HepG2 (cell line): Measurements from ENCODE around the gene PLEKHA8. TPM values are rescaled to one million over a fixed set of nuclear protein-coding genes. Genes with fewer than 3 reads are reported as not detected.

Experiments
- ATAC-seq: fragments of 200-7000 bp; cut with Tn5 transposase; 3 replicates; pipeline ENCODE4 v1.9.1; 2020; ENCODE audit warnings: mild to moderate bottlenecking, moderate library complexity
- BruUV-seq: library from RNA; stranded (reverse); fragments of 400-500 nt; replicated peaks from 2 replicates; lab custom pipeline; 2021; lab: Mats Ljungman, UMichigan
- CTCF ChIA-PET: fragments of 300-600 bp; formaldehyde crosslinking; extraction: SDS; loops from one replicate; lab custom pipeline; 2021; ENCODE audit warnings: low total read pairs, inconsistent platforms, low intra/inter-chr PET ratio; lab: Yijun Ruan, JAX
- POLR2A ChIA-PET: fragments of 350-600 bp; sonication (Branson Sonifier 250); formaldehyde crosslinking; loops from one replicate; lab custom pipeline; 2020; ENCODE audit warnings: antibody characterized with exemption, inconsistent platforms; lab: Yijun Ruan, JAX
- DNase-seq: peaks from one replicate; pipeline ENCODE4 v3.0.0-alpha.2; 2015; ENCODE audit warnings: low spot score
- FAIRE-seq: peaks from 3 replicates; lab custom pipeline; 2011; peaks lifted over from hg19 to GRCh38; lab: Jason Lieb, UNC
- H2AFZ ChIP-seq: one replicate; pipeline ENCODE4 v1.6.1; 2011; ENCODE audit warnings: low read length, inconsistent platforms
- H3K27ac ChIP-seq: fragments of 300-600 bp; 3 replicates; pipeline ENCODE4 v1.8.0; 2011; ENCODE audit warnings: mixed run types, mild to moderate bottlenecking, mixed read lengths, low read length, inconsistent platforms; ENCODE audit not compliant: insufficient read depth; ENCODE audit errors: extremely low read length
- H3K27me3 ChIP-seq, 2 experiments: fragments of 200-600 bp in 1 of 2; 2 replicates in 1 of 2; 3 replicates in 1 of 2; pipeline versions ENCODE4 v1.6.0 to v1.8.0; 2011; ENCODE audit warnings: low read length in 2 of 2, mild to moderate bottlenecking in 2 of 2, moderate library complexity in 2 of 2, inconsistent platforms in 1 of 2; ENCODE audit not compliant: insufficient read depth in 2 of 2, control insufficient read depth in 1 of 2
- H3K36me3 ChIP-seq, 2 experiments: fragments of 200-600 bp in 1 of 2; replicated peaks in 1 of 2; 2 replicates in 1 of 2; 3 replicates in 1 of 2; pipeline versions ENCODE4 v1.5.1 to v1.8.0; 2011; ENCODE audit warnings: low read length in 2 of 2, inconsistent platforms in 1 of 2; ENCODE audit not compliant: insufficient read depth in 2 of 2, control insufficient read depth in 1 of 2
- H3K4me1 ChIP-seq: 2 replicates; pipeline ENCODE4 v1.5.1; 2012; ENCODE audit warnings: low read length, inconsistent platforms; ENCODE audit not compliant: insufficient read depth
- H3K4me2 ChIP-seq: 2 replicates; pipeline ENCODE4 v1.6.0; 2011; ENCODE audit warnings: low read depth, low read length, inconsistent platforms
- H3K4me3 ChIP-seq, 3 experiments: fragments of 200-600 bp in 1 of 3; sonication (generic), shearing (Covaris generic) in 1 of 3; replicated peaks in 1 of 3; 2 replicates each; pipeline ENCODE4 v1.5.1; 2011 to 2016; ENCODE audit warnings: low read length in 3 of 3, inconsistent platforms in 2 of 3, low read depth in 2 of 3, mild to moderate bottlenecking in 2 of 3, control low read depth in 1 of 3, mixed read lengths in 1 of 3; ENCODE audit not compliant: insufficient read depth in 1 of 3
- H3K79me2 ChIP-seq: one replicate; pipeline ENCODE4 v1.6.1; 2011; ENCODE audit warnings: low read length, inconsistent platforms; ENCODE audit not compliant: insufficient read depth
- H3K9ac ChIP-seq: 2 replicates; pipeline ENCODE4 v1.6.0; 2011; ENCODE audit warnings: mild to moderate bottlenecking, low read depth, low read length, inconsistent platforms; ENCODE audit not compliant: insufficient read depth
- H3K9me3 ChIP-seq: 2 replicates; pipeline ENCODE4 v1.5.1; 2012; ENCODE audit warnings: mild to moderate bottlenecking, low read length
- H4K20me1 ChIP-seq: 2 replicates; pipeline ENCODE4 v1.6.0; 2011; ENCODE audit warnings: inconsistent platforms, mild to moderate bottlenecking, low read length, moderate library complexity; ENCODE audit not compliant: insufficient read depth
- HOXA3 ChIP-seq: sonication (generic); formaldehyde crosslinking; IDR thresholded peaks from 2 replicates; pipeline ENCODE4 v1.5.0; 2020; ENCODE audit warnings: missing genetic modification reagents
- HOXA5 ChIP-seq: sonication (generic); formaldehyde crosslinking; IDR thresholded peaks from 2 replicates; pipeline ENCODE4 v1.4.0; 2020; ENCODE audit warnings: missing genetic modification reagents
- IKZF1 ChIP-seq: fragments of 450-650 bp; IDR thresholded peaks from 2 replicates; pipeline ENCODE4 v1.7.1; 2016
- KMT2B ChIP-seq: IDR thresholded peaks from 2 replicates; pipeline ENCODE4 v1.6.1; 2016; ENCODE audit warnings: missing genetic modification reagents, missing compliant biosample characterization
- STAG1 ChIP-seq: sonication (generic); formaldehyde crosslinking; IDR thresholded peaks from 2 replicates; pipeline ENCODE4 v1.4.0; 2020; ENCODE audit warnings: missing genetic modification reagents
- ZNF768 ChIP-seq: sonication (generic); formaldehyde crosslinking; IDR thresholded peaks from 2 replicates; pipeline ENCODE4 v1.4.0; 2020; ENCODE audit warnings: missing genetic modification reagents
- WGBS: methylation state at CpG from one replicate; pipeline ENCODE4 v1.1.6; 2017; ENCODE audit warnings: low lambda C conversion rate; 5-methylcytosine and 5-hydroxymethylcytosine counted together
- in situ Hi-C: cut with HindIII; loops from 2 replicates; pipeline ENCODE4 v1.10.0; 2017; ENCODE audit warnings: low pct_unique_long_range_greater_than_20kb; ENCODE audit not compliant: extremely low pct_ligation_motif_present
- intact Hi-C: fragments of 100-400 bp; cut with micrococcal nuclease; formaldehyde crosslinking; loops from one replicate; pipeline ENCODE4 v1.10.0; 2022; ENCODE audit not compliant: unreplicated experiment
- polyA plus RNA-seq, 8 experiments: library from polyadenylated mRNA; depleted of rRNA in 3 of 8; stranded (reverse) in 7 of 8; unstranded in 1 of 8; fragments of >200 nt; fragmentation: Illumina TruSeq in 4 of 8; extraction: Trizol in 4 of 8; gene quantifications; 2 replicates each; pipeline versions ENCODE4 v1.2.1 to v1.2.3, GENCODE V29; 2011 to 2016; ENCODE audit warnings: low read depth in 4 of 8, missing spikeins in 1 of 8, mixed read lengths in 1 of 8; ENCODE audit not compliant: insufficient read depth in 1 of 8
- total RNA-seq, 5 experiments: library from RNA; depleted of rRNA; stranded (reverse); fragments of >200 nt; fragmentation: Illumina TruSeq; extraction: Trizol; gene quantifications; 2 replicates each; pipeline ENCODE4 v1.2.3, GENCODE V29; 2016; ENCODE audit warnings: low read depth in 1 of 5
- TF ChIP-seq, protein P1 (sequence below): sonication (generic); formaldehyde crosslinking; IDR thresholded peaks from 2 replicates; pipeline ENCODE4 v1.5.0; 2020; ENCODE audit warnings: mild to moderate bottlenecking, missing genetic modification reagents, moderate library complexity

The PLEKHA8 gene
- total and polyA plus RNA-seq, 2 of the 13 experiments (the other 11 are each of a cell fraction or from before 2014, with no cell fraction given), result 12.5 to 26.4 TPM

DNA sequence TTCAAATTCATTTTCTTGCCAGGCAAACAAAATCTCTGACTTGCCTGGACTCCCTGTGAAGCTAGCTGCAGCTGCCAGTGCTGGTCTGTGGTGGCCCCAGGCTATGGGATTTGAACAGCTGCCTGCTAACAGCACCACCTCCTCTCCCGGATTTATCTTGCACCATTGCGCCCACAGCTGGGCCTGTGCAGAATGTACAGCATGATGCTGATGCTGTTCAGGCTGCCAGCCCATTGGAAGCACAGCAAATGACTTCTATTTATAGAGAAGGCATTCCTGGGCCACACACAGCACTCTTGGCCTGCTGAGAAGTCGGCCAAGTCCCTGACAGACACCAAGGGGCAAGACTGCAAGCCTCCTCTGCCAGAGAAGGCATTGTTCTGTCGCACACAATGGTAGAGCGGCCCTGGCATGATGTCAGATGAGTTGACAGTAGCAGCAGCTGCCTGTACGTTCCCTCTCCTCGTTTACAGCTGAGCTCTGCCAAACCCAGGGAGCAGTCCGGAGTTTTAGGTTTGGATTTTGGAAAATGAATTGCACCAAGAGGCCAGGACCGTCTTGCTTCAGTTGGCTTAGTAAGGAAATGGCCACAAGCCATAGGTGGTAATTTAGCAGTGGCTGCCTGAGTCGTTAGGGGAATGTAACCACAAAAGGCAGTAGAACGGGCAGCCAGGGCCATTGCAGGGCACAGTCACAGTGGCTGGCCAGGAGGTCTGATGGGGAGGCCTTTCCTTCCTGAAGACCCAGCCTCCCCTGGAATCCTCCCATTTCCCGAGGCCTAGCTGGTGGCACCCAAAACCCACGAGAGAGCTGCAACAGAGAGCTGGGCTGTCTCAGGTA lies 145.1 kb downstream of the PLEKHA8 start:
- Histone ChIP-seq H3K27ac (no peak overlapping the region), H3K4me1 (peaks cover 14% of the 10 kb centered on the region), H3K79me2 (no peaks in the 10 kb centered on the region), H4K20me1 (no peaks in the 10 kb centered on the region), H3K4me2 (no peak overlapping the region; the same call in 1 of the 2 replicates), H3K27me3 (no peaks in the 10 kb centered on the region), H3K9ac (no peak overlapping the region), H3K4me3 (no peak overlapping the region), H2AFZ (no peak overlapping the region), H3K36me3 (no peaks in the 10 kb centered on the region), H3K9me3 (no peaks in the 10 kb centered on the region)
- peak; percentile 20 for DNase-seq
- ChIA-PET CTCF (no interaction called here), POLR2A (no interaction called here)
- 36% methylated on average over 7 of the region's 13 CpGs for WGBS
- in situ Hi-C loops (no loop called here), intact Hi-C loops (no loop called here)
- peak; percentile 88 for ATAC-seq
- no peak for FAIRE-seq
- TF ChIP-seq ZNF768, result peak; percentile 20; the same call in 1 of the 2 replicates
- TF ChIP-seq, protein P1, sequence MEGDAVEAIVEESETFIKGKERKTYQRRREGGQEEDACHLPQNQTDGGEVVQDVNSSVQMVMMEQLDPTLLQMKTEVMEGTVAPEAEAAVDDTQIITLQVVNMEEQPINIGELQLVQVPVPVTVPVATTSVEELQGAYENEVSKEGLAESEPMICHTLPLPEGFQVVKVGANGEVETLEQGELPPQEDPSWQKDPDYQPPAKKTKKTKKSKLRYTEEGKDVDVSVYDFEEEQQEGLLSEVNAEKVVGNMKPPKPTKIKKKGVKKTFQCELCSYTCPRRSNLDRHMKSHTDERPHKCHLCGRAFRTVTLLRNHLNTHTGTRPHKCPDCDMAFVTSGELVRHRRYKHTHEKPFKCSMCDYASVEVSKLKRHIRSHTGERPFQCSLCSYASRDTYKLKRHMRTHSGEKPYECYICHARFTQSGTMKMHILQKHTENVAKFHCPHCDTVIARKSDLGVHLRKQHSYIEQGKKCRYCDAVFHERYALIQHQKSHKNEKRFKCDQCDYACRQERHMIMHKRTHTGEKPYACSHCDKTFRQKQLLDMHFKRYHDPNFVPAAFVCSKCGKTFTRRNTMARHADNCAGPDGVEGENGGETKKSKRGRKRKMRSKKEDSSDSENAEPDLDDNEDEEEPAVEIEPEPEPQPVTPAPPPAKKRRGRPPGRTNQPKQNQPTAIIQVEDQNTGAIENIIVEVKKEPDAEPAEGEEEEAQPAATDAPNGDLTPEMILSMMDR, result peak; percentile 50
- TF ChIP-seq STAG1 (CRISPR knock-in tag), result peak; percentile 33
- no peak for TF ChIP-seq KMT2B (CRISPR knock-in tag)
- no peak for TF ChIP-seq HOXA5 (CRISPR knock-in tag)
- no peak for TF ChIP-seq HOXA3 (CRISPR knock-in tag)
- no peak for TF ChIP-seq IKZF1
- no TSS peak for BruUV-seq
